ENCODE data around the gene KDM7A. TPM values are rescaled to one million over a fixed set of nuclear protein-coding genes. Genes with fewer than 3 reads are reported as not detected.

The KDM7A gene
- total and polyA plus RNA-seq, 10 of the 15 experiments (the other 5 are each of a cell fraction or from before 2014, with no cell fraction given): 0.07 to 0.96 (median 0.74) TPM

DNA sequence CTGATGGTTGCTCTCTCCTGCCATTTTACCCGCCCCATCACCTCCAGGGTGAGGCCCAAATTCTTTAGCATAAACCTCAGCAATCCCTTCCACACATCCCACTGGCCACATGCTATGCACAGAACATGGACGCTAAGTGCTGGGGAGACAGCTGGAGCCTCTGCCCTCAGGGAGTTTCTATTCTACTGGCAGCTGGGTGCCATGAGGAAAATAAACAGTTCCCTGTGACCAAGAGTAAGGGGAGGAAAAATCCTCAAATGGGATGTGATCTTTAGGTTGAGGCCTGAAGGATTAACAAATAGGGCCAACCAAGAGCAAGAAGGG is 115.2 kb downstream of the KDM7A start:
- no peaks in the 10 kb centered on the region; a peak in 1 of 4 replicates for H3K27me3 ChIP-seq (replicated peaks in 1 of 2; ENCODE audit: control insufficient read depth in 2 of 2, insufficient read depth in 2 of 2, low read length in 1 of 2)
- peak overlapping the region; percentile 73 for H3K9ac ChIP-seq (ENCODE audit: control insufficient read depth, insufficient read depth, low read length)
- H3K4me2 ChIP-seq (ENCODE audit: control insufficient read depth, insufficient read depth): peak overlapping the region; percentile 93
- peaks cover 11% of the 10 kb centered on the region for H3K79me2 ChIP-seq (ENCODE audit: control insufficient read depth, insufficient read depth, low read length)
- peaks cover 4% of the 10 kb centered on the region; the same call in 1 of the 2 replicates for H4K20me1 ChIP-seq (ENCODE audit: control insufficient read depth, insufficient read depth)
- ChIA-PET CTCF (no interaction called here), POLR2A (interaction anchor here (1.3 kb wide), 1 partner anchor 114 kb away, joined by 3 read pairs; no protein-coding TSS in a partner anchor), RAD21 (ENCODE audit: unreplicated experiment) (interaction anchor here (1.9 kb wide), 1 partner anchor 116 kb away, joined by 5 read pairs; the partner anchor contains the start of gene KDM7A), SMC1A (ENCODE audit: uncharacterized antibody, unreplicated experiment) (no interaction called here)
- 96% methylated on average over 2 of the region's 2 CpGs for WGBS (ENCODE audit: insufficient coverage, insufficient replicate concordance, low lambda C conversion rate, missing lambda C conversion rate)
- no peak for TF ChIP-seq RUNX3 (IDR thresholded peaks at IDR 0.05; ENCODE audit: low read length)
- TF ChIP-seq, protein P1, sequence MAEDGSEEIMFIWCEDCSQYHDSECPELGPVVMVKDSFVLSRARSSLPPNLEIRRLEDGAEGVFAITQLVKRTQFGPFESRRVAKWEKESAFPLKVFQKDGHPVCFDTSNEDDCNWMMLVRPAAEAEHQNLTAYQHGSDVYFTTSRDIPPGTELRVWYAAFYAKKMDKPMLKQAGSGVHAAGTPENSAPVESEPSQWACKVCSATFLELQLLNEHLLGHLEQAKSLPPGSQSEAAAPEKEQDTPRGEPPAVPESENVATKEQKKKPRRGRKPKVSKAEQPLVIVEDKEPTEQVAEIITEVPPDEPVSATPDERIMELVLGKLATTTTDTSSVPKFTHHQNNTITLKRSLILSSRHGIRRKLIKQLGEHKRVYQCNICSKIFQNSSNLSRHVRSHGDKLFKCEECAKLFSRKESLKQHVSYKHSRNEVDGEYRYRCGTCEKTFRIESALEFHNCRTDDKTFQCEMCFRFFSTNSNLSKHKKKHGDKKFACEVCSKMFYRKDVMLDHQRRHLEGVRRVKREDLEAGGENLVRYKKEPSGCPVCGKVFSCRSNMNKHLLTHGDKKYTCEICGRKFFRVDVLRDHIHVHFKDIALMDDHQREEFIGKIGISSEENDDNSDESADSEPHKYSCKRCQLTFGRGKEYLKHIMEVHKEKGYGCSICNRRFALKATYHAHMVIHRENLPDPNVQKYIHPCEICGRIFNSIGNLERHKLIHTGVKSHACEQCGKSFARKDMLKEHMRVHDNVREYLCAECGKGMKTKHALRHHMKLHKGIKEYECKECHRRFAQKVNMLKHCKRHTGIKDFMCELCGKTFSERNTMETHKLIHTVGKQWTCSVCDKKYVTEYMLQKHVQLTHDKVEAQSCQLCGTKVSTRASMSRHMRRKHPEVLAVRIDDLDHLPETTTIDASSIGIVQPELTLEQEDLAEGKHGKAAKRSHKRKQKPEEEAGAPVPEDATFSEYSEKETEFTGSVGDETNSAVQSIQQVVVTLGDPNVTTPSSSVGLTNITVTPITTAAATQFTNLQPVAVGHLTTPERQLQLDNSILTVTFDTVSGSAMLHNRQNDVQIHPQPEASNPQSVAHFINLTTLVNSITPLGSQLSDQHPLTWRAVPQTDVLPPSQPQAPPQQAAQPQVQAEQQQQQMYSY (CRISPR knock-in tag; IDR thresholded peaks at IDR 0.05): no peak
- no peak for TF ChIP-seq NFYB (IDR thresholded peaks at IDR 0.05; ENCODE audit: insufficient read depth, low read depth, low read length)
- no peak for TF ChIP-seq BACH1 (IDR thresholded peaks at IDR 0.05; ENCODE audit: borderline replicate concordance)
- no peak for TF ChIP-seq MXI1 (IDR thresholded peaks at IDR 0.05; ENCODE audit: low read depth, low read length)
- TF ChIP-seq CHD4 (IDR thresholded peaks at IDR 0.05): no peak
- TF ChIP-seq CREM (IDR thresholded peaks at IDR 0.05; ENCODE audit: low read depth): no peak
- no peak for TF ChIP-seq IKZF1 (conservative IDR thresholded peaks at IDR 0.05)
- no peak for TF ChIP-seq TBL1XR1 (IDR thresholded peaks at IDR 0.05; ENCODE audit: low read depth, low read length)
- TF ChIP-seq TAF1 (IDR thresholded peaks at IDR 0.05; ENCODE audit: borderline replicate concordance, low read depth, low read length): no peak
- TF ChIP-seq, protein P2, sequence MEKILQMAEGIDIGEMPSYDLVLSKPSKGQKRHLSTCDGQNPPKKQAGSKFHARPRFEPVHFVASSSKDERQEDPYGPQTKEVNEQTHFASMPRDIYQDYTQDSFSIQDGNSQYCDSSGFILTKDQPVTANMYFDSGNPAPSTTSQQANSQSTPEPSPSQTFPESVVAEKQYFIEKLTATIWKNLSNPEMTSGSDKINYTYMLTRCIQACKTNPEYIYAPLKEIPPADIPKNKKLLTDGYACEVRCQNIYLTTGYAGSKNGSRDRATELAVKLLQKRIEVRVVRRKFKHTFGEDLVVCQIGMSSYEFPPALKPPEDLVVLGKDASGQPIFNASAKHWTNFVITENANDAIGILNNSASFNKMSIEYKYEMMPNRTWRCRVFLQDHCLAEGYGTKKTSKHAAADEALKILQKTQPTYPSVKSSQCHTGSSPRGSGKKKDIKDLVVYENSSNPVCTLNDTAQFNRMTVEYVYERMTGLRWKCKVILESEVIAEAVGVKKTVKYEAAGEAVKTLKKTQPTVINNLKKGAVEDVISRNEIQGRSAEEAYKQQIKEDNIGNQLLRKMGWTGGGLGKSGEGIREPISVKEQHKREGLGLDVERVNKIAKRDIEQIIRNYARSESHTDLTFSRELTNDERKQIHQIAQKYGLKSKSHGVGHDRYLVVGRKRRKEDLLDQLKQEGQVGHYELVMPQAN (conservative IDR thresholded peaks at IDR 0.05): no peak
- no peak for TF ChIP-seq RAD51 (IDR thresholded peaks at IDR 0.05)
- TF ChIP-seq JUND (IDR thresholded peaks at IDR 0.05; ENCODE audit: low read depth, low read length): no peak
- TF ChIP-seq STAT1 (conservative IDR thresholded peaks at IDR 0.05): no peak
- no peaks in the 10 kb centered on the region; a peak in 1 of 4 replicates for H3K36me3 ChIP-seq (ENCODE audit: control insufficient read depth in 2 of 2, insufficient read depth in 2 of 2, low read length in 1 of 2)
- in situ Hi-C loops (cut with MboI) (no loop called here), intact Hi-C loops (cut with micrococcal nuclease; ENCODE audit: unreplicated experiment) (no loop called here)
- H3K4me3 ChIP-seq: peak overlapping the region; percentile 74
- no peak overlapping the region for H2AFZ ChIP-seq (ENCODE audit: control insufficient read depth, low read depth, low read length)
- DNase-seq (ENCODE audit: low read depth, low spot score) (no peak), FAIRE-seq (no peak), ATAC-seq (no peak)
- BruUV-seq (replicated peaks): no TSS peak
- H3K9me3 ChIP-seq (replicated peaks; ENCODE audit: control insufficient read depth, insufficient read depth, low read length): peaks cover 7% of the 10 kb centered on the region
- peaks cover 11% of the 10 kb centered on the region for H3K4me1 ChIP-seq (ENCODE audit: control insufficient read depth, insufficient read depth, low read length)
- no peak overlapping the region for H3K27ac ChIP-seq (ENCODE audit: control insufficient read depth, insufficient read depth)

All from GM12878 (cell line).